Neural cell (in vitro differentiated cells): ENCODE data around the gene LRRK1.

ENCODE experiments used
- CTCF ChIP-seq: fragments of 450-650 bp; IDR thresholded peaks from 2 replicates; pipeline ENCODE4 v1.5.1; 2014; ENCODE audit warnings: antibody characterized with exemption, mild to moderate bottlenecking, moderate library complexity; ENCODE audit not compliant: poor library complexity, severe bottlenecking
- EP300 ChIP-seq: fragments of 450-650 bp; conservative IDR thresholded peaks from 2 replicates; pipeline ENCODE4 v1.6.1; 2014; ENCODE audit warnings: antibody characterized with exemption, mild to moderate bottlenecking, moderate library complexity; ENCODE audit not compliant: poor library complexity, severe bottlenecking
- EZH2 ChIP-seq: fragments of 200-600, 300-800 bp; shearing (Covaris generic), sonication (generic); IDR thresholded peaks from 2 replicates; pipeline ENCODE4 v1.6.1; 2014; ENCODE audit warnings: antibody characterized with exemption, low read length, borderline replicate concordance, mild to moderate bottlenecking; ENCODE audit not compliant: insufficient read depth, poor library complexity, severe bottlenecking
- MXI1 ChIP-seq: fragments of 450-650 bp; conservative IDR thresholded peaks from 2 replicates; pipeline ENCODE4 v1.6.1; 2014; ENCODE audit warnings: antibody characterized with exemption, mild to moderate bottlenecking; ENCODE audit not compliant: poor library complexity, severe bottlenecking
- POLR2AphosphoS5 ChIP-seq: IDR thresholded peaks from 2 replicates; pipeline ENCODE4 v1.6.1; 2012
- SMC3 ChIP-seq: fragments of 450-650 bp; conservative IDR thresholded peaks from 2 replicates; pipeline ENCODE4 v1.6.1; 2014; ENCODE audit warnings: antibody characterized with exemption, mild to moderate bottlenecking, moderate library complexity; ENCODE audit not compliant: poor library complexity
- TAF1 ChIP-seq: IDR thresholded peaks from 2 replicates; pipeline ENCODE4 v1.6.1; 2012; ENCODE audit warnings: low read depth
- TF ChIP-seq, protein P1 (sequence below): IDR thresholded peaks from 2 replicates; pipeline ENCODE4 v1.6.1; 2012; ENCODE audit warnings: borderline replicate concordance

DNA sequence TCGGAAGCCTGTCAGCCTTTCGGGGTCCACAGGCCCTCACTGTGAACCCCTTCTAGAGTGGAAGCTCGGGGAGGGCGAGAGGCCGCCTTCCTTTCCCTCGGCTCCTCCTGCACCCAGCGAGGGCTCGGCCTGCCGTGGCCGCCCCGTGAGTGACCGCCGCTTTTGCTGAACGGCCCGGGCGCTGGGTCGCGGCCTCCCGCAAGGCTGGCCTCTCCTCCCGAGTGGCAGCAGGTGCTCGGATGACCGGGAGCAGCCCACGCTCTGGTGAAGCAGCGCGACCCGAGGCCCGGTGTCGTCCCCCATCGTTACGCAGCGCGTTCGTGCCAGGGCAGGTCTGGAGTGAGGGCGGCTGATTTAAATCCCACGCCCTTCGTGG is 53.8 kb downstream of the LRRK1 start:
- TF ChIP-seq EZH2 (no peak), CTCF (no peak), EP300 (no peak), MXI1 (no peak), SMC3 (no peak), POLR2AphosphoS5 (no peak), TAF1 (no peak)
- TF ChIP-seq, protein P1, sequence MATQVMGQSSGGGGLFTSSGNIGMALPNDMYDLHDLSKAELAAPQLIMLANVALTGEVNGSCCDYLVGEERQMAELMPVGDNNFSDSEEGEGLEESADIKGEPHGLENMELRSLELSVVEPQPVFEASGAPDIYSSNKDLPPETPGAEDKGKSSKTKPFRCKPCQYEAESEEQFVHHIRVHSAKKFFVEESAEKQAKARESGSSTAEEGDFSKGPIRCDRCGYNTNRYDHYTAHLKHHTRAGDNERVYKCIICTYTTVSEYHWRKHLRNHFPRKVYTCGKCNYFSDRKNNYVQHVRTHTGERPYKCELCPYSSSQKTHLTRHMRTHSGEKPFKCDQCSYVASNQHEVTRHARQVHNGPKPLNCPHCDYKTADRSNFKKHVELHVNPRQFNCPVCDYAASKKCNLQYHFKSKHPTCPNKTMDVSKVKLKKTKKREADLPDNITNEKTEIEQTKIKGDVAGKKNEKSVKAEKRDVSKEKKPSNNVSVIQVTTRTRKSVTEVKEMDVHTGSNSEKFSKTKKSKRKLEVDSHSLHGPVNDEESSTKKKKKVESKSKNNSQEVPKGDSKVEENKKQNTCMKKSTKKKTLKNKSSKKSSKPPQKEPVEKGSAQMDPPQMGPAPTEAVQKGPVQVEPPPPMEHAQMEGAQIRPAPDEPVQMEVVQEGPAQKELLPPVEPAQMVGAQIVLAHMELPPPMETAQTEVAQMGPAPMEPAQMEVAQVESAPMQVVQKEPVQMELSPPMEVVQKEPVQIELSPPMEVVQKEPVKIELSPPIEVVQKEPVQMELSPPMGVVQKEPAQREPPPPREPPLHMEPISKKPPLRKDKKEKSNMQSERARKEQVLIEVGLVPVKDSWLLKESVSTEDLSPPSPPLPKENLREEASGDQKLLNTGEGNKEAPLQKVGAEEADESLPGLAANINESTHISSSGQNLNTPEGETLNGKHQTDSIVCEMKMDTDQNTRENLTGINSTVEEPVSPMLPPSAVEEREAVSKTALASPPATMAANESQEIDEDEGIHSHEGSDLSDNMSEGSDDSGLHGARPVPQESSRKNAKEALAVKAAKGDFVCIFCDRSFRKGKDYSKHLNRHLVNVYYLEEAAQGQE, result no peak
